Panc1 (cell line): ENCODE data around the gene SCYGR5. TPM values are rescaled to one million over a fixed set of nuclear protein-coding genes. Genes with fewer than 3 reads are reported as not detected.

ENCODE experiments used
- ATAC-seq: fragments of 200-7000 bp; cut with Tn5 transposase; 2 replicates; pipeline ENCODE4 v1.9.1; 2020; ENCODE audit warnings: mild to moderate bottlenecking, moderate library complexity
- BruUV-seq: library from RNA; stranded (reverse); fragments of 400-500 nt; replicated peaks from 2 replicates; lab custom pipeline; 2021; lab: Mats Ljungman, UMichigan
- CTCF ChIA-PET: fragments of 300-600 bp; sonication (Branson Sonifier 250); formaldehyde crosslinking; loops from one replicate; lab custom pipeline; 2022; ENCODE audit warnings: antibody characterized with exemption; lab: Charles Lee
- POLR2A ChIA-PET: fragments of 300-600 bp; sonication (Branson Sonifier 250); formaldehyde crosslinking; loops from one replicate; lab custom pipeline; 2022; ENCODE audit warnings: antibody characterized with exemption; lab: Charles Lee
- DNase-seq: peaks from one replicate; pipeline ENCODE4 v3.0.0-alpha.2; 2010; ENCODE audit warnings: low read depth, low spot score
- H3K27ac ChIP-seq: 2 replicates; pipeline ENCODE4 v1.5.1; 2011; ENCODE audit warnings: mild to moderate bottlenecking, low read length, inconsistent platforms
- H3K27me3 ChIP-seq: fragments of 200-500 bp; sonication (Bioruptor generic); 2 replicates; pipeline ENCODE4 v1.6.0; 2014; ENCODE audit warnings: low read length, inconsistent platforms; ENCODE audit not compliant: control insufficient read depth, insufficient read depth
- H3K36me3 ChIP-seq: fragments of 200-500 bp; sonication (Bioruptor generic); 2 replicates; pipeline ENCODE4 v1.5.1; 2014; ENCODE audit warnings: inconsistent platforms, mild to moderate bottlenecking, low read length, moderate library complexity; ENCODE audit not compliant: control insufficient read depth, insufficient read depth
- H3K4me1 ChIP-seq: 2 replicates; pipeline ENCODE4 v1.5.1; 2011; ENCODE audit warnings: inconsistent platforms, mild to moderate bottlenecking, low read length, moderate library complexity; ENCODE audit not compliant: control insufficient read depth, insufficient read depth
- H3K4me3 ChIP-seq, 2 experiments: 2 replicates each; pipeline ENCODE4 v1.5.1; 2011 to 2012; ENCODE audit warnings: low read depth in 2 of 2, low read length in 2 of 2, mild to moderate bottlenecking in 2 of 2, inconsistent platforms in 1 of 2, moderate library complexity in 1 of 2
- H3K9me3 ChIP-seq: fragments of 200-500 bp; sonication (Bioruptor generic); 2 replicates; pipeline ENCODE4 v1.5.1; 2014; ENCODE audit warnings: low read depth, mild to moderate bottlenecking, inconsistent platforms, low read length, moderate library complexity; ENCODE audit not compliant: control insufficient read depth, insufficient read depth
- POLR2AphosphoS5 ChIP-seq: IDR thresholded peaks from 2 replicates; pipeline ENCODE4 v1.6.1; 2012; ENCODE audit warnings: mild to moderate bottlenecking, low read depth, low read length, moderate library complexity
- SIN3A ChIP-seq: IDR thresholded peaks from 2 replicates; pipeline ENCODE4 v1.6.1; 2012; ENCODE audit warnings: low read depth, mild to moderate bottlenecking, low read length, moderate library complexity, borderline replicate concordance; ENCODE audit not compliant: insufficient read depth
- TCF7L2 ChIP-seq: IDR thresholded peaks from 2 replicates; pipeline ENCODE4 v1.6.1; 2011; ENCODE audit warnings: mild to moderate bottlenecking, low read depth, low read length, inconsistent platforms
- in situ Hi-C: cut with HindIII; loops from 2 replicates; pipeline ENCODE4 v1.10.0; 2016; ENCODE audit warnings: low sequenced_read_pairs, low pct_unique_long_range_greater_than_20kb
- intact Hi-C: fragments of 100-400 bp; cut with micrococcal nuclease; formaldehyde crosslinking; loops from one replicate; pipeline ENCODE4 v1.10.0; 2022; ENCODE audit not compliant: unreplicated experiment
- total RNA-seq: library from RNA; stranded (reverse); gene quantifications from one replicate; pipeline ENCODE4 v1.2.1, GENCODE V29; 2021; ENCODE audit not compliant: unreplicated experiment
- TF ChIP-seq, protein P1 (sequence below): fragments of 450-650 bp; IDR thresholded peaks from 2 replicates; pipeline ENCODE4 v1.5.1; 2017; ENCODE audit warnings: mild to moderate bottlenecking
- TF ChIP-seq, protein P2 (sequence below), 2 experiments: IDR thresholded peaks; 2 replicates each; pipeline ENCODE4 v1.6.1; 2011 to 2012; ENCODE audit warnings: low read depth in 2 of 2, control low read depth in 1 of 2, low read length in 1 of 2, mild to moderate bottlenecking in 1 of 2, moderate library complexity in 1 of 2; ENCODE audit not compliant: insufficient read depth in 1 of 2

SCYGR5 gene
- total RNA-seq, 1 experiment from 2014 or later: not detected

DNA sequence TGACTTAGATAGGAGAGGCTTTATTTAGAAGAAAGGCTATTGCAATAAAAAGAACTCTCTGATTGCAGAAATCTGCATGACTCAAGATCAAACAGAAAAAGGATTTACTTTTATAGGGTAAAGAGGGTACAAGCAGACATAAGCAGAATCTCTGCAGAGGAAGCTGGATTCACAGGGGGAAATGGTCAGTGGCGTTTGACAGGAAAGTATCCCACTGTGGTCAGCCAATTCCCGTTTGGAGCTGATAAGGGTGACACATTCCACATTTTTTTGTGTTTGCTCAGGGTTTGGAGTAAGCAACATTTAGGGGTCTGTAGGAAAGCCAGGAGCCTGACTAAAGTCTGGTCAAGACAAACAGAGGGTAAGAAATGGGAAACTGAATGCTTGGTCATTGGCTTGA is 23.9 kb upstream of the SCYGR5 start:
- TF ChIP-seq, protein P1, sequence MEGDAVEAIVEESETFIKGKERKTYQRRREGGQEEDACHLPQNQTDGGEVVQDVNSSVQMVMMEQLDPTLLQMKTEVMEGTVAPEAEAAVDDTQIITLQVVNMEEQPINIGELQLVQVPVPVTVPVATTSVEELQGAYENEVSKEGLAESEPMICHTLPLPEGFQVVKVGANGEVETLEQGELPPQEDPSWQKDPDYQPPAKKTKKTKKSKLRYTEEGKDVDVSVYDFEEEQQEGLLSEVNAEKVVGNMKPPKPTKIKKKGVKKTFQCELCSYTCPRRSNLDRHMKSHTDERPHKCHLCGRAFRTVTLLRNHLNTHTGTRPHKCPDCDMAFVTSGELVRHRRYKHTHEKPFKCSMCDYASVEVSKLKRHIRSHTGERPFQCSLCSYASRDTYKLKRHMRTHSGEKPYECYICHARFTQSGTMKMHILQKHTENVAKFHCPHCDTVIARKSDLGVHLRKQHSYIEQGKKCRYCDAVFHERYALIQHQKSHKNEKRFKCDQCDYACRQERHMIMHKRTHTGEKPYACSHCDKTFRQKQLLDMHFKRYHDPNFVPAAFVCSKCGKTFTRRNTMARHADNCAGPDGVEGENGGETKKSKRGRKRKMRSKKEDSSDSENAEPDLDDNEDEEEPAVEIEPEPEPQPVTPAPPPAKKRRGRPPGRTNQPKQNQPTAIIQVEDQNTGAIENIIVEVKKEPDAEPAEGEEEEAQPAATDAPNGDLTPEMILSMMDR: no peak
- TF ChIP-seq TCF7L2: no peak
- no peak for TF ChIP-seq POLR2AphosphoS5
- TF ChIP-seq, protein P2, sequence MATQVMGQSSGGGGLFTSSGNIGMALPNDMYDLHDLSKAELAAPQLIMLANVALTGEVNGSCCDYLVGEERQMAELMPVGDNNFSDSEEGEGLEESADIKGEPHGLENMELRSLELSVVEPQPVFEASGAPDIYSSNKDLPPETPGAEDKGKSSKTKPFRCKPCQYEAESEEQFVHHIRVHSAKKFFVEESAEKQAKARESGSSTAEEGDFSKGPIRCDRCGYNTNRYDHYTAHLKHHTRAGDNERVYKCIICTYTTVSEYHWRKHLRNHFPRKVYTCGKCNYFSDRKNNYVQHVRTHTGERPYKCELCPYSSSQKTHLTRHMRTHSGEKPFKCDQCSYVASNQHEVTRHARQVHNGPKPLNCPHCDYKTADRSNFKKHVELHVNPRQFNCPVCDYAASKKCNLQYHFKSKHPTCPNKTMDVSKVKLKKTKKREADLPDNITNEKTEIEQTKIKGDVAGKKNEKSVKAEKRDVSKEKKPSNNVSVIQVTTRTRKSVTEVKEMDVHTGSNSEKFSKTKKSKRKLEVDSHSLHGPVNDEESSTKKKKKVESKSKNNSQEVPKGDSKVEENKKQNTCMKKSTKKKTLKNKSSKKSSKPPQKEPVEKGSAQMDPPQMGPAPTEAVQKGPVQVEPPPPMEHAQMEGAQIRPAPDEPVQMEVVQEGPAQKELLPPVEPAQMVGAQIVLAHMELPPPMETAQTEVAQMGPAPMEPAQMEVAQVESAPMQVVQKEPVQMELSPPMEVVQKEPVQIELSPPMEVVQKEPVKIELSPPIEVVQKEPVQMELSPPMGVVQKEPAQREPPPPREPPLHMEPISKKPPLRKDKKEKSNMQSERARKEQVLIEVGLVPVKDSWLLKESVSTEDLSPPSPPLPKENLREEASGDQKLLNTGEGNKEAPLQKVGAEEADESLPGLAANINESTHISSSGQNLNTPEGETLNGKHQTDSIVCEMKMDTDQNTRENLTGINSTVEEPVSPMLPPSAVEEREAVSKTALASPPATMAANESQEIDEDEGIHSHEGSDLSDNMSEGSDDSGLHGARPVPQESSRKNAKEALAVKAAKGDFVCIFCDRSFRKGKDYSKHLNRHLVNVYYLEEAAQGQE (IDR thresholded peaks at IDR 0.05; ENCODE audit: insufficient read depth in 1 of 2, low read depth in 2 of 2, low read length in 1 of 2): no peak
- no peak for TF ChIP-seq SIN3A
- no peak overlapping the region for H3K4me3 ChIP-seq
- ATAC-seq: no peak
- H3K27me3 ChIP-seq: no peaks in the 10 kb centered on the region
- ChIA-PET POLR2A (no interaction called here), CTCF (no interaction called here)
- no peak for DNase-seq
- H3K27ac ChIP-seq: no peak overlapping the region
- in situ Hi-C loops: no loop called here
- no peaks in the 10 kb centered on the region for H3K4me1 ChIP-seq
- H3K9me3 ChIP-seq: no peaks in the 10 kb centered on the region
- intact Hi-C loops: no loop called here
- BruUV-seq: no TSS peak
- no peaks in the 10 kb centered on the region for H3K36me3 ChIP-seq

DNA sequence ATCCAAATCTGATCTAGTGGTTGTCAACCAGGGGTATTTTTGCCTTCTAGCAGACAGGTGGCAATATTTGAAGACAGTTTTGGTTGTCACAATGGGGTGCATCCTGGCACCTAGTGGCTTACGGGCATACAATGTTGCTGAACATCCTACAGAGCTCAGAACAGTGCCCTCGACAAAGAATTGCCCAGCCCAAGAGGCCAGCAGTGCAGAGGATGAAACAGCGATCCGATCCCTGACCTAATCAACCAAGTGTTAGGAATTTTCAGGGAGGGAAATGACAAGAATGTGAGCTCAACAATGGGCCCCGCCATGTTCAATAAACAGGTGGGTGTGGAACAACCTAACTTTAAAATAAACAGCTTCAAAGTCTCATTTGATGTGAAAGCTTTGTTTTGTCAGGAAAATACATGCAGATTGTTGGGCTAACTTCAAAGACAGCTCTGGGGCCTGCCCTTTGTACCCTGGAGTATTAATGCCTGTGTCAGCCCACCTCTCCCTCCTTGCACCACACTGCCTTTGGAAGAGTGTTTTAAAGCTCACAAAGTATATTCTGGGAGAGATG is 22.5 kb upstream of the SCYGR5 start:
- no TSS peak for BruUV-seq
- ChIA-PET POLR2A (no interaction called here), CTCF (no interaction called here)
- TF ChIP-seq SIN3A: no peak
- no peak for TF ChIP-seq POLR2AphosphoS5
- no peak overlapping the region for H3K27ac ChIP-seq
- no peaks in the 10 kb centered on the region for H3K4me1 ChIP-seq
- in situ Hi-C loops (no loop called here), intact Hi-C loops (no loop called here)
- no peak for ATAC-seq
- H3K9me3 ChIP-seq: no peaks in the 10 kb centered on the region
- H3K36me3 ChIP-seq: no peaks in the 10 kb centered on the region
- no peaks in the 10 kb centered on the region for H3K27me3 ChIP-seq
- H3K4me3 ChIP-seq: no peak overlapping the region
- no peak for DNase-seq

DNA sequence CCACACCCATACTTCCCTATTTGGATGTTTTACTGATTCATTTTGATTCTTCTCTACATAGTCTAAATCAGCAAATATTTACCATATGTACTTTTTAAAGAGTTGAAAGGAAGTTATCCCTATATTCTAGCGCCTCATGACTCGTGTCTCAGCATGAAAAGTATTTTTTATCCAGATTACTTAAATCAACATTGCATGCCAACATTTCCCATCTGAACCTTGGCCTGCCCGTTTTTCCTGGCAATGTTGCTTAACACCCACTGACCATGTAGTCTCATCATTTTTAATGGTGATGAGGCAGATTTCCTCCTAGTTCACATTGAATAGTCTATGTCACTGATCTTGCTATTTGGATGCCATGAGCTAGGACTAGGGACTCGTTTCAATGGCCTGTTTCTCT is 13.2 kb upstream of the SCYGR5 start:
- H3K36me3 ChIP-seq: no peaks in the 10 kb centered on the region
- POLR2A ChIA-PET: no interaction called here
- in situ Hi-C loops (no loop called here), intact Hi-C loops (loop anchor here (10.0 kb wide), 1 partner anchor 249 kb away; no protein-coding TSS in a partner anchor)
- no peaks in the 10 kb centered on the region for H3K27me3 ChIP-seq
- no peaks in the 10 kb centered on the region for H3K9me3 ChIP-seq
- TF ChIP-seq, protein P1: no peak
- TF ChIP-seq, protein P2 (IDR thresholded peaks at IDR 0.05; ENCODE audit: insufficient read depth in 1 of 2, low read depth in 2 of 2, low read length in 1 of 2): no peak
- TF ChIP-seq POLR2AphosphoS5 (no peak), TCF7L2 (no peak), SIN3A (no peak)
- DNase-seq (no peak), ATAC-seq (no peak)
- no peaks in the 10 kb centered on the region for H3K4me1 ChIP-seq
- H3K27ac ChIP-seq: no peak overlapping the region
- CTCF ChIA-PET: no interaction called here
- no peak overlapping the region for H3K4me3 ChIP-seq
- BruUV-seq: no TSS peak
